Skeletal muscle tissue (tissue), 4 donors: ENCODE data around the gene TAT. TPM values are rescaled to one million over a fixed set of nuclear protein-coding genes. Genes with fewer than 3 reads are reported as not detected.

Experiments
- H3K27ac ChIP-seq: one replicate; pipeline ENCODE4 v1.7.0; 2013; ENCODE audit warnings: mild to moderate bottlenecking, low read depth, low read length, inconsistent platforms
- H3K27me3 ChIP-seq, 3 donors: one replicate each; pipeline ENCODE4 v1.7.0; 2013; ENCODE audit warnings: low read length in 3 of 3; ENCODE audit not compliant: control insufficient read depth in 3 of 3, insufficient read depth in 3 of 3
- H3K36me3 ChIP-seq, 3 donors: one replicate each; pipeline ENCODE4 v1.7.0; 2013; ENCODE audit warnings: low read length in 3 of 3; ENCODE audit not compliant: control insufficient read depth in 3 of 3, insufficient read depth in 3 of 3
- H3K4me1 ChIP-seq, 3 donors: one replicate each; pipeline ENCODE4 v1.7.0; 2013; ENCODE audit warnings: low read length in 3 of 3, mild to moderate bottlenecking in 3 of 3; ENCODE audit not compliant: control insufficient read depth in 3 of 3, insufficient read depth in 3 of 3
- H3K4me3 ChIP-seq, 3 donors: one replicate each; pipeline ENCODE4 v1.7.0; 2013; ENCODE audit warnings: low read length in 3 of 3
- H3K9ac ChIP-seq, 3 donors: one replicate each; pipeline ENCODE4 v1.7.0; 2013; ENCODE audit warnings: low read length in 3 of 3, mild to moderate bottlenecking in 3 of 3, moderate library complexity in 2 of 3, low read depth in 1 of 3
- H3K9me3 ChIP-seq, 3 donors: one replicate each; pipeline ENCODE4 v1.7.0; 2013; ENCODE audit warnings: low read length in 3 of 3; ENCODE audit not compliant: control insufficient read depth in 3 of 3
- total RNA-seq: library from RNA; depleted of rRNA; stranded (reverse); fragments of >200 nt; gene quantifications from one replicate; pipeline ENCODE4 v1.2.3, GENCODE V29; 2014
- donor health status: Osteomylitis.

TAT gene
- total RNA-seq, 1 donor from 2014 or later = not detected

DNA sequence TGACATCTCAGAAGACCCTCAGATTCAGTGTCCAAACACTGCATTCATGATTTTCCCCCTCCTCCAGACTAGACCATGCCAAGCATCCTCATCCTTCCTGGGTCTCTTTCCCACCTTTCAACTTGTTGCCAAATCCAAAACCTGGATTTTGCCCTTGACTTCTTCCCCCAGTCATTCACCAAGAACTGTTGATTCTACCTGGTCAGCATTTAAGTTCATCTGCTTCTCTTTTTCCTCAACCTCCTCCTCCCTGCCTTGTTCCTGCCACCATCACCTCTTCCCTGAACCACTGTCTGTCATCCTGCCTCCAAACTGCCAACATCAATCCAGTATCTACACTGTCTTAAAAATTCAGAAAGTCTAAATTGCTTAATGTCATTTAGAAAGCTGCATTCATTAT, 29.7 kb downstream of the TAT start:
- H3K4me1 ChIP-seq = no peaks in the 10 kb centered on the region
- H3K9me3 ChIP-seq = no peaks in the 10 kb centered on the region
- no peak overlapping the region for H3K27ac ChIP-seq
- no peak overlapping the region for H3K9ac ChIP-seq
- H3K27me3 ChIP-seq = peaks cover 0 to 4% (median 0%) of the 10 kb centered on the region in 3 donors
- no peak overlapping the region for H3K4me3 ChIP-seq
- no peaks in the 10 kb centered on the region for H3K36me3 ChIP-seq

DNA sequence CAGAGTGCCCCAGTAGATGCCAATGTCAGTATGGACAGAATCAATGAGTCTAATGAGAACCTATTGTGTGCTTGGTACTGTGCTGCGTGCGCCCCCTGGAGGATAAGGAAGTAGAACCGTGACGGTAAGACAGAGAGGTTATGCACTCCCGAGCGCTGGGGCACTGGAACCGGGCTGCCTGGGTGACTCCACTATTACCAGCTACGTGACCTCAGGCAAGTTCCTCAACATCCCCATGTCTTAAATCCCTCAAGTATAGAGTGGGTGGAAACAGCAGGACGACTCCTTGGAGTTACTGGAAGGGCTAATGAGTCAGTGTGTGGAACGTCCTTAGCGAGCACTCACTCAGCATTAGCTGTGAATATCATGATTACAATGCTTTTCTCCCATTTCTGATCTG, 34.5 kb downstream of the TAT start:
- H3K4me1 ChIP-seq = no peaks in the 10 kb centered on the region
- H3K27me3 ChIP-seq = peaks cover 0 to 7% (median 4%) of the 10 kb centered on the region in 3 donors
- no peak overlapping the region for H3K9ac ChIP-seq
- H3K4me3 ChIP-seq = no peak overlapping the region
- no peaks in the 10 kb centered on the region for H3K36me3 ChIP-seq
- no peak overlapping the region for H3K27ac ChIP-seq
- H3K9me3 ChIP-seq = no peaks in the 10 kb centered on the region

DNA sequence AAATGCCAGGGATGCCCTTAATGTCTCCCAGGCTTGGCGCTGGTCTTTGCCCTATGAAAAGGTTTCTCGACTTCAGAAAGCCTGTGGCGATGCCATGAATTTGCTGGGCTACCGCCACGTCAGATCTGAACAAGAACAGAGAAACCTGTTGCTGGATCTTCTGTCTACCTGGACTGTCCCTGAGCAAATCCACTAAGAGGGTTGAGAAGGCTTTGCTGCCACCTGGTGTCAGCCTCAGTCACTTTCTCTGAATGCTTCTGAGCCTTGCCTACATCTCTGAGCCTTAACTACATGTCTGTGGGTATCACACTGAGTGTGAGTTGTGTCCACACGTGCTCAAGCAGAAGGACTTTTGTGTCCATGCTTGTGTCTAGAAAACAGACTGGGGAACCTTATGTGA, 39.2 kb downstream of the TAT start:
- H3K36me3 ChIP-seq = no peaks in the 10 kb centered on the region
- no peak overlapping the region for H3K4me3 ChIP-seq
- H3K9ac ChIP-seq = no peak overlapping the region
- H3K9me3 ChIP-seq = no peaks in the 10 kb centered on the region
- no peak overlapping the region for H3K27ac ChIP-seq
- H3K27me3 ChIP-seq = peaks cover 0 to 10% (median 0%) of the 10 kb centered on the region in 3 donors
- H3K4me1 ChIP-seq = no peaks in the 10 kb centered on the region

DNA sequence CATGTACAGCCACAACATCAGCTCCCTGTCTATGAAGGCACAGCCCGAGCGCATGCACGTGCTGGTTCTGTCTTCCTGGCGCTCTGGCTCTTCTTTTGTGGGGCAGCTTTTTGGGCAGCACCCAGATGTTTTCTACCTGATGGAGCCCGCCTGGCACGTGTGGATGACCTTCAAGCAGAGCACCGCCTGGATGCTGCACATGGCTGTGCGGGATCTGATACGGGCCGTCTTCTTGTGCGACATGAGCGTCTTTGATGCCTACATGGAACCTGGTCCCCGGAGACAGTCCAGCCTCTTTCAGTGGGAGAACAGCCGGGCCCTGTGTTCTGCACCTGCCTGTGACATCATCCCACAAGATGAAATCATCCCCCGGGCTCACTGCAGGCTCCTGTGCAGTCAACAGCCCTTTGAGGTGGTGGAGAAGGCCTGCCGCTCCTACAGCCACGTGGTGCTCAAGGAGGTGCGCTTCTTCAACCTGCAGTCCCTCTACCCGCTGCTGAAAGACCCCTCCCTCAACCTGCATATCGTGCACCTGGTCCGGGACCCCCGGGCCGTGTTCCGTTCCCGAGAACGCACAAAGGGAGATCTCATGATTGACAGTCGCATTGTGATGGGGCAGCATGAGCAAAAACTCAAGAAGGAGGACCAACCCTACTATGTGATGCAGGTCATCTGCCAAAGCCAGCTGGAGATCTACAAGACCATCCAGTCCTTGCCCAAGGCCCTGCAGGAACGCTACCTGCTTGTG, 40.0 kb downstream of the TAT start:
- Histone ChIP-seq H3K27me3 (peaks cover 0 to 10% (median 0%) of the 10 kb centered on the region in 3 donors), H3K9ac (no peak overlapping the region), H3K27ac (no peak overlapping the region), H3K4me1 (no peaks in the 10 kb centered on the region), H3K9me3 (no peaks in the 10 kb centered on the region), H3K36me3 (no peaks in the 10 kb centered on the region), H3K4me3 (no peak overlapping the region)

DNA sequence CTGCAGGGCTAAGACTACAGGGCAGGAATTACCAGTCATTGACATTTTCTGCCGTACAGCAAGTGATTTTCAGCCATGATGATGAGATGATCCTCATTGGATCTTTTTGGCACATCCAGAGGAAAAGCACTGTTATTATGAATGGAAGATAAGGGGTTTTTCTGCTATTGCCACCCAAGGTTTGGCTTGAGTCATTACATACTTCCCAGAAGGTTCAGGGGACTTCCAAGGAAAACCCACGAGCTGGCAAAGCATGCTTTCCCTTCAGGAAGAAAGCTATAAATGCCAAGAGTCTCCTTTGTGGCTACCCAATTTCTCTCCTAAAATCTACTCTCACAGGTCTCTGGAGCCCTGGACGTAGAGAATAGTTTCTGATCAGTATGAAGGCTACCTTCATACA, 44.5 kb downstream of the TAT start:
- H3K4me3 ChIP-seq = no peak overlapping the region
- H3K27ac ChIP-seq = no peak overlapping the region
- no peak overlapping the region for H3K9ac ChIP-seq
- H3K4me1 ChIP-seq = no peaks in the 10 kb centered on the region
- H3K27me3 ChIP-seq = peaks cover 3 to 7% (median 5%) of the 10 kb centered on the region in 3 donors
- no peaks in the 10 kb centered on the region for H3K36me3 ChIP-seq
- H3K9me3 ChIP-seq = no peaks in the 10 kb centered on the region

DNA sequence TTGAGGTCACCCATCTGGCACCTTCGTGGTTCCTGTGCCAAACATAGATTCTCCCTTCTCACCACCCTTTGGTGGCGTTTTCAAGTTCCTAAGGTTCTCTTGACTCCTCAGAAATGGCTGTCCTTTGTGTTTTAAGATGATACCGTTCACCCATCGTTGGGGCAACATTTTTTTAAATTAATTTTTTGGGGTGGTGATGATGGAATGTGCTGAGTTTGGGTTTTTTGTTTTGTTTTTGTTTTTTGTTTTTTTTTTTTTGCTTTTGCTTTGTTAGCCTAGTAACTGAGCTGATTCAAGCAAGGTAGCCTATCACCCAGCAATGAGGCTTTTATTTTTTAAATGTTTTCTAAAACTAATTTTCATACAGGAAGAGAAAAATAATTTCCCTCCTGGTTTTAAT, 48.0 kb downstream of the TAT start:
- Histone ChIP-seq H3K4me1 (peaks cover 0 to 8% (median 5%) of the 10 kb centered on the region in 3 donors), H3K36me3 (no peaks in the 10 kb centered on the region), H3K9ac (no peak overlapping the region), H3K9me3 (no peaks in the 10 kb centered on the region), H3K4me3 (no peak overlapping the region), H3K27ac (no peak overlapping the region), H3K27me3 (peaks cover 10 to 14% (median 10%) of the 10 kb centered on the region in 3 donors)

DNA sequence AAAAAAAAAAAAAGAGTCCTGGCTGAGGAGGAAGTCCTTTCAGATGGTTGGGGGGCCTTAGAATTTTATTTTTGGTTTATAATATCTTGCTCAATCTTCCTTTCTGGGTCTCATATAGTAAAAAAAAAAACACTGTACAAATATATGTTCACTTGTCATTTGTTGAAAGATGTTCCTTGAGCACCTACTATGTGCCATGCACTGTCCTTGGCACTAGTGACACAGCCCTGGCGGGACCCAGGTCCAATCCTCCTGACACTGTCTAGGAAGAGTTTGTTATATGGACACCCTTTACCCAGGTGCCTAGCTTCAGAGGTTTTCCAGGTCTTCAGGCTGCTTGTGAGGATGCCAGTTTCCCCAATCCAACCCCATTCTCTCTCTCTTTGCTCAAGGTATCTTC, 48.6 kb downstream of the TAT start:
- H3K9me3 ChIP-seq = no peaks in the 10 kb centered on the region
- peaks cover 10 to 14% (median 10%) of the 10 kb centered on the region in 3 donors for H3K27me3 ChIP-seq
- H3K27ac ChIP-seq = no peak overlapping the region

DNA sequence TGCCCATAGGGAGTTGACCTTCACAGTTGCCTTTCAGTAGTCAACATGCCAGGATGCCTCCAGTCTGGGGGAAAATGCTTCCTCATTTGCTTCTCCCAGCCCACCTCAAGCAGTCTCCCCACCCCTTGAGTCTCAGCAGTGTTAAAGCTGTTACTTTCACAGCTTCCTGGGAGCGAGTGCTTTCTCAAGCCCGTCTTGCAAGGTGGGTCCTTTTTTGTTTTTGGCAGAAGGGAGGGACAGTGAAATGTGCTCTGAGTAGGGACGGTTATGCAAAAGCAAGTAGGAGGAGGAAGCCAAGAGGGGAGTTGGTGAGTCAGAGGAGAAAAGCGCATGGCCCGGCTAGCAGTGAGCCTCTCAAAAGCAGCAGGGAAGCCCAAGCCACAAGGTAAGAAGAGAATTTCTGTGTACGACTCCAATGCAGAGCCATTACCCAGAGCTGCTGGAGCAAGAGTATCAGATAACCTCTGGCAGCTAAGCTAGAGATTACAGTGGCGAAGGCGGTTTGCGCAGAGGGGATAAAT, 50.7 kb downstream of the TAT start, which contains the start of gene CHST4:
CHST4 (plus strand) TSS at position 316 of the 521 bp plus-strand sequence. CDS start 10,252 bp downstream, outside the sequence.
- H3K4me1 ChIP-seq = peaks cover 0 to 8% (median 5%) of the 10 kb centered on the region in 3 donors
- no peaks in the 10 kb centered on the region for H3K36me3 ChIP-seq
- H3K27ac ChIP-seq = no peak within 1 kb of the TSS
- H3K4me3 ChIP-seq = no peak within 1 kb of the TSS
- H3K27me3 ChIP-seq = peaks cover 10 to 15% (median 14%) of the 10 kb centered on the region in 3 donors
- H3K9me3 ChIP-seq = no peaks in the 10 kb centered on the region
- H3K9ac ChIP-seq = peak within 1 kb of the TSS in 1 of 3 donors; percentile 25

More for the DNA sequence above, 48.6 kb downstream of the TAT start:
- no peaks in the 10 kb centered on the region for H3K36me3 ChIP-seq
- peaks cover 0 to 8% (median 5%) of the 10 kb centered on the region in 3 donors for H3K4me1 ChIP-seq
- no peak overlapping the region for H3K9ac ChIP-seq
- H3K4me3 ChIP-seq = no peak overlapping the region

DNA sequence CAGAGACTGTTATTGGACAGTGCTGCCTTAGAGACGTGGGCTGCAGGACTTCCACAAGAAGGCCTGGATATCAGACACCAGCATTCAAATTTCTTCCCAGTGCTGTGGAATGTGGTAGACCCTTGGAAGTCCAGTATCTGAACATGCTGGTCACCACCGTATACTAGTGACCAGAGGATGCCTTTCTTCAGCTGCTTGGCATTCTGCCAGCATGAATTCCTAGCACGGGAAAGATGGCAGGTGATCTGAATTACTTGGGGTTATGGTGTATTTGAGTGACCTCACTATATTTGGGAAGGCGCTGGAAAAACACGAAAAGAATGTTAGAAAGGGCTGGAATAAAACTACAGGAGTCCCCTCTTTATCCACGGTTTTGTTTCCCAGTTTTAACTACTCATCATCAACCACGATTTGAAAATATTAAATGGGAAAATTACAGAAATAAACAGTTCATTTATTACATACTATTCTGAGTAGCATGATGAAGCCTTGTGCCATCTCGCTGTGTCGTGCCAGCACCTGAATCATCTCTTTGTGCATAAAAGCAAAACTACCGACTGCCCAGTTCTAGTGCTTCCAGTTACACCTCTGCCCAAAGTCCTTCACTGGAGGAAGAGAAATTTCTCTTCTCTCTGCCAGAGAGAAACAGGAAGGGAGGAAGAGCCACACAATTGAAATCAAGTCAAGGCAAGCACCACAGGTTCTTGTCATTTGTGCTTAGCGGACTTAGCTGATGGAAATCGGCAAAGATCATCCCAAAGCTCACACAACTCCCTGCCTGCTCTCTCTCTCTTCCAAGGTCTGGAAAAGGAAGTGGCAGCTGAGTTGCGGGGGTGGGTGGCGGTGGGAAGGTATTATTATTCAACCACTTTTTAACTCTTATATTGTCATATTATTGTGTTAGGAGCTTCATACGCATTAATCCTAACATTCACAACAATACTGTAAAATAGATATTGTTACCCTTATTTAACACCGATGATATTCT, 52.0 kb downstream of the TAT start:
- H3K9me3 ChIP-seq = no peaks in the 10 kb centered on the region
- H3K9ac ChIP-seq = no peak overlapping the region
- H3K4me3 ChIP-seq = no peak overlapping the region
- H3K36me3 ChIP-seq = no peaks in the 10 kb centered on the region
- H3K27me3 ChIP-seq = peaks cover 10 to 15% (median 14%) of the 10 kb centered on the region in 3 donors
- H3K4me1 ChIP-seq = peaks cover 0 to 8% (median 5%) of the 10 kb centered on the region in 3 donors
- no peak overlapping the region for H3K27ac ChIP-seq
